IPS-18a (cell line): ENCODE measurements around the gene AURKA.

ENCODE experiments used
- H3K27ac ChIP-seq: one replicate; pipeline ENCODE4 v1.5.1; 2013; ENCODE audit warnings: low read length
- H3K27me3 ChIP-seq: one replicate; pipeline ENCODE4 v1.6.1; 2013; ENCODE audit warnings: mild to moderate bottlenecking, low read length; ENCODE audit not compliant: control insufficient read depth, insufficient read depth
- H3K36me3 ChIP-seq: one replicate; pipeline ENCODE4 v1.6.1; 2013; ENCODE audit warnings: low read depth, low read length; ENCODE audit not compliant: control insufficient read depth
- H3K4me1 ChIP-seq: one replicate; pipeline ENCODE4 v1.6.1; 2013; ENCODE audit warnings: low read depth, low read length; ENCODE audit not compliant: control insufficient read depth
- H3K4me3 ChIP-seq: one replicate; pipeline ENCODE4 v1.5.1; 2013; ENCODE audit warnings: low read length
- H3K9ac ChIP-seq: one replicate; pipeline ENCODE4 v1.6.1; 2013; ENCODE audit warnings: mild to moderate bottlenecking, low read length, moderate library complexity
- H3K9me3 ChIP-seq: one replicate; pipeline ENCODE4 v1.6.1; 2013; ENCODE audit warnings: low read depth, low read length; ENCODE audit not compliant: control insufficient read depth

AURKA gene

DNA sequence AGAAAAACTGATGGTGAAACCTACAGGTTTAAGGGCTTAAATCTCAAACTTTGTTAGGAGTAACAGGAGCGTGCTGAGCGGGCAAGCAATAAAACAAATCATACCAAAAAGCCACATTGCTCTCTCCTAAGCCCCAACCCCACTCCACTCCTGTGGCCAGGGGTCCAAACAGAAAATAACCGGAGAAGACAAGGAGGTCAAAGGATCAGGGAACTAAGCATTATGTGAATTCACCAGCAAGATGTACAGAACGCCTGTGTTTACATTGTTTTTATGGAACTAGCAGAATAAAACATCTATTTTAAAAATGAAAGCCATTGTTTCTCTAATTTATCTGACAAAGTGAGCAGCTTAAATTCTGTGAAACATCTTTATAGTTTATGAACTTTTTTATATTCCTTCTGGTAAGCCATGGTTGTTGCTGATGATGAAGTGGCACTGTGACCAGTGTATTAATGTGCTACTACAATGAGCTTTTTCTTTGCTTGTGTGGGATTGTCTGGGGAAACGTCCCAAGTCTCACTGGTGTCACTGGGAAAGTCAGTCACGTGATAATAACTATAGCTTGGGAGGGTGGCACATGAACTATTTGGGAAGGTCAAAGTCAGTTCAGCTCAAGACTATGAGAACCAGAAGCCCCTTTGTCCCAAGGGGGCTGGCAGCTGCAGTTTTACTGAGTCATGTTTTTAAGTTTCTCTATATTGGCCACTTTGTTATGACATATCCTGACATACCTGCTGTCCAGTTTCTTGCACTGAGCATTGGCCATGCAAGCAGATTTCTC lies 23.5 kb downstream of the AURKA start:
- Histone ChIP-seq H3K9ac (no peak overlapping the region), H3K4me3 (no peak overlapping the region), H3K27me3 (no peaks in the 10 kb centered on the region), H3K36me3 (peaks cover 45% of the 10 kb centered on the region), H3K4me1 (no peaks in the 10 kb centered on the region), H3K27ac (no peak overlapping the region), H3K9me3 (no peaks in the 10 kb centered on the region)

DNA sequence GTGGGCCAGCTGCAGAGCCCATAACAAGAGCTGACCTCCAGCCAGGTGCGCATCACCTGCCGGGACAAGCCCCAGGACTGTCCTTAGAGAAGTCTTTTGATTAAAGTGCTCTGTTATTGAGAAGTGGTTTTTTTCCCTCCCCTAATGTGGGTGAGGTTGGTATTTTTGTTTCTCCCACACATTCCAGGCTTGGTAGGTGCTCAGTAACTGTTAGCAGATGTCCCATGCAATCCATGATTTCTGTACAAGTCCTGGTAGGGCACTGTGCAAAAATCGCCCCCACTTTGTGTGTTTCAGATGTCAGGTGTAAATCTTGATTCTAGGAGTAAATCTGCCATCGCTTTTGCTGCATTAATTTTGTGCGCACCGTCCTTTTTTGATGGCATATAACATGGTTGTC lies 28.5 kb downstream of the AURKA start:
- peaks cover 5% of the 10 kb centered on the region for H3K36me3 ChIP-seq
- no peak overlapping the region for H3K9ac ChIP-seq
- no peaks in the 10 kb centered on the region for H3K9me3 ChIP-seq
- no peak overlapping the region for H3K27ac ChIP-seq
- H3K4me3 ChIP-seq = no peak overlapping the region
- peaks cover 10% of the 10 kb centered on the region for H3K4me1 ChIP-seq
- peaks cover 14% of the 10 kb centered on the region for H3K27me3 ChIP-seq

DNA sequence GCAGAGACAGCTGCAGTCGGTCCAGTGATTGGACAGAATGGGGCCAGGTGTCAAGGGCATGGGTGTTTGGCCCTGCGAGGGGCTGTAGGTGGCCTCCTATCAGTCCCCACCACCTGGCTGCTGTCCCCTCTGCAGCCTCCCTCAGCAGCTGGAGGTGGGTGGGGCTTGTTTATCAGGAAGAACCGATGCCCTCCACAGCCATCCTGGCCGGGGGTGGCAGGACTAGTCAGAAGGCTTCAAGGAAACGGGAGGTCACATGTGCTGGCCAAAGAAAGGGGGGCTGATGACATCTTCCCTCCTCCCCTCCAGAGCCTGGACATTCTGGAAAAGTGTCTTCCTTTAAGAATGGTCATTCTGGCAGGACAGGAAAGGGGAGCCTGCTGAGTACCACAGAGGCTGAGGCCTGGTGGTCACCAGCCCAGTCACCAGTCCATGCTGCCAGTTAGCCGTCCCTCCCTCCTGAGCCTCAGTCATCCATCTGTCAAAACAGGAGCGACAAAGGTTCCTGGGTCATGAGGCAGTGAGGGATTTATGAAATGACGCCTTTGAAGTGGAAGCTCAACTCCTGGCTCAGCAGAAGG lies 29.1 kb downstream of the AURKA start:
- H3K27me3 ChIP-seq = peaks cover 14% of the 10 kb centered on the region
- H3K4me3 ChIP-seq = no peak overlapping the region
- H3K9me3 ChIP-seq = no peaks in the 10 kb centered on the region
- H3K27ac ChIP-seq = no peak overlapping the region
- no peak overlapping the region for H3K9ac ChIP-seq
- peaks cover 16% of the 10 kb centered on the region for H3K4me1 ChIP-seq
- peaks cover 5% of the 10 kb centered on the region for H3K36me3 ChIP-seq

DNA sequence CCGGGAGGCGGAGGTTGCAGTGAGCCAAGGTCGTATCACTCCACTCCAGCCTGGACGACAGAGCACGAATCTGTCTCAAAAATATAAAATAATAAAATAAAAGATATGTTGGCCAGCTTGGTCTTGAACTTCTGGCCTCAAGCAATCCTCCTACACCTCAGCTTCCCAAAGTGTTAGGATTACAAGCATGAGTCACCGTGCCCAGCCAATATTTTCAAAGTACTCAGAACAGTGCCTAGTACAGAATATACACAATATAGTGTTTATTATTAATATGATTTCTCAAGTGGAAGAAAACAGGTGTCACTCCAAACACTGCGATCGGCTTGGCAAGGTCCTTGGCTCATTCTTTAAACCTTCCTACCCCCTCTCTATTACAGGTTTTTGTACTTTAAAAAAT lies 30.1 kb downstream of the AURKA start:
- Histone ChIP-seq H3K36me3 (peaks cover 5% of the 10 kb centered on the region), H3K9ac (no peak overlapping the region), H3K4me3 (no peak overlapping the region), H3K27ac (no peak overlapping the region), H3K27me3 (peaks cover 14% of the 10 kb centered on the region), H3K9me3 (no peaks in the 10 kb centered on the region), H3K4me1 (peaks cover 16% of the 10 kb centered on the region)

DNA sequence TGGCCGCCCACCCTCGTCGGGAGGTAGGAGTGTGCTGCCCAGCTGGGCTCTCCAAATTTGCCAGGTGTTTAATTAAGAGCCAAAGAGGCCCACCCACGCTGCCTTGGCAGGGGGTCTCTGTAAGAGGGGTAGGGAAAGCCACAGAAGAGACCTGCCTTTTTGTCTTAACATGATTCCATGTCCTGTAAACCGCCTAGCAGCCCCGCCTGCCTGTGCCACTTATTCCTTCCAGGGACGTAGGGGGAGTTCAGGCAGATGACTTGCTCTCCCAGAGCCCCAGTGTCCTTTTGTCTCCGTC lies 31.2 kb downstream of the AURKA start:
- peaks cover 14% of the 10 kb centered on the region for H3K27me3 ChIP-seq
- H3K4me3 ChIP-seq = no peak overlapping the region
- peaks cover under 1% of the 10 kb centered on the region for H3K36me3 ChIP-seq
- H3K9me3 ChIP-seq = no peaks in the 10 kb centered on the region
- no peak overlapping the region for H3K27ac ChIP-seq
- H3K9ac ChIP-seq = no peak overlapping the region
- H3K4me1 ChIP-seq = peaks cover 16% of the 10 kb centered on the region

DNA sequence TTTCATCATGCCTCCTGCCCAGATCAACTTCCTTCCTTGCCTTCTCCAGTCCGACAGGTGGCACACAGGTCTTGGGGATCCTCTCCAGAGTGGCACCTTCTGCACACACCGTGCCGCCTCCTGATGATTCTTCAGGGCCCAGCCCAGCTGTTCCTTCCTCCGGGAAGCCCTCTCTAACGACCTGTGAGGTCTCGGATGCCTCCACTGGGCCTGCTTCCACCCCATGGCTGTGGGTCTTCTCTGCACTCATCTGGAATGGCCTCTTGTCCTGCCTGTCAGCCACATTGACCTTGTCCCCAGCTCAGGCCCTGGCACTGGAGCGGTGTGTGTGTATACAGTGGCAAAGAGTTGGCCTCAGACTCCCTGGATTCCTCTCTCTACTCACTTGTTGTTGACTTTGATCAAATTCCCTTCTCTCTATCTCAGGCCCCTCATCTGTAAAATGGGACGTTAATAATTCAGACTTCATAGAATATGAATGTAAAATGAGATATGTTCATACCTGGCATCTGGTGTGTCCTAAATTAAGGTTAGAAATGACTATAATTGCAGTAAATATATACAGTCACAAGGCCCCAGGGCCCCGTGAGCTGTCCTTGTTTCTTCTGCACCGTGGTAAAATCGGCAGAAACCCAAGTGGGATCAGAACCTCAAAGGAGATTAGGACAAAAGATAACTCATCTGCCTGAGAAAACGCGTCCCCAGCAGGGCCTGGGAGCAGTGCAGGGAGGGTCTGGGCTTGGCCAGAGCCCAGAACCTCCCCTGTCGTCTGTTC lies 31.7 kb downstream of the AURKA start:
- H3K27ac ChIP-seq = no peak overlapping the region
- no peak overlapping the region for H3K9ac ChIP-seq
- H3K4me3 ChIP-seq = peak overlapping the region; percentile 75
- peaks cover 14% of the 10 kb centered on the region for H3K27me3 ChIP-seq
- H3K9me3 ChIP-seq = no peaks in the 10 kb centered on the region
- peaks cover 16% of the 10 kb centered on the region for H3K4me1 ChIP-seq
- no peaks in the 10 kb centered on the region for H3K36me3 ChIP-seq

DNA sequence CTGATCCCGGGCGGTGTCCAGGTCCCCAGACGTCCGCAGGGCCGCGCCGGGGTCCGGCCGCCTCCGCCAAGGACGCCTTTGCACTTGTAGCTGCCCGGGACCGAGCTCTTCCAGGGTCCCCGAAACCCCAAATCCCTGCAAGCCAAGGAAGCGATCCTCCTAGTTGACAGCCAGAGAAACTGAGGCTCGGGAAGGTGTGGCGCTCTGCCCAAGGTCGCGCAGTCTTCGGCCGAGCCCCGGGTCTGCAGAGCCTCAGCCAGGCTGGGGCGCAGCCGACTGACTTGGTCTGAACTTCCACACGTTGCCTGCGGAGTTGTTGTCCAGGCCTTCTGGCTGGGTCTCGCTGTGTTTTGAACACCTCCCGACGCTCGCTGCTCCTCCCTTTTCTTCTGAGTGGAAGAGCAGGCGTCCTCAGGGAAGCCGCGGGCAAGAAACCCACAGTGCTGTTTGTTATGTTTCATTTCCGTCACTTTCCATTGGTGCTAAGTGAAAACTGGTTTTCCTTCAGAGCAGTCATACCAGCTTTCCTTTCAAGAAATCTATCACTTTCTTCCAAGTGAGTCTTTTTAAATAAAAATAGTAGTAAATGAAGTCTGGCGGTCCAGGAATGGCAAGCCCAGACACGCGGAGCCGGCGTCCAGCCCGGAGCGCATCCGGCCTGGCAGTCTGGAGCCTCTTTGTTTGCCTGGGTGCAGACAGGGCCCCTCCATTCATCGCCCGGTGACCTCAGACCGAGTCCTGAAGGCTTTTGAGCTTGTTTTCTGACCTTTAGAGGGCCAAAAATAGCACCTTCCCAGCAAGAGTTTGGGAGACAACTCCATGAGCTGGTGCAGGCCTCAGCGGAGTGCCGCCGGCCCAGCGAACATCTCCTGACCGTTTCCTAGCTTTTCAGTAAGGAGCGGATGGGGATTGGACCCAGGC lies 32.5 kb downstream of the AURKA start:
- Histone ChIP-seq H3K9me3 (no peaks in the 10 kb centered on the region), H3K27me3 (peaks cover 14% of the 10 kb centered on the region), H3K27ac (no peak overlapping the region), H3K36me3 (no peaks in the 10 kb centered on the region), H3K4me3 (peak overlapping the region; percentile 75), H3K9ac (peak overlapping the region; percentile 45), H3K4me1 (peaks cover 16% of the 10 kb centered on the region)

DNA sequence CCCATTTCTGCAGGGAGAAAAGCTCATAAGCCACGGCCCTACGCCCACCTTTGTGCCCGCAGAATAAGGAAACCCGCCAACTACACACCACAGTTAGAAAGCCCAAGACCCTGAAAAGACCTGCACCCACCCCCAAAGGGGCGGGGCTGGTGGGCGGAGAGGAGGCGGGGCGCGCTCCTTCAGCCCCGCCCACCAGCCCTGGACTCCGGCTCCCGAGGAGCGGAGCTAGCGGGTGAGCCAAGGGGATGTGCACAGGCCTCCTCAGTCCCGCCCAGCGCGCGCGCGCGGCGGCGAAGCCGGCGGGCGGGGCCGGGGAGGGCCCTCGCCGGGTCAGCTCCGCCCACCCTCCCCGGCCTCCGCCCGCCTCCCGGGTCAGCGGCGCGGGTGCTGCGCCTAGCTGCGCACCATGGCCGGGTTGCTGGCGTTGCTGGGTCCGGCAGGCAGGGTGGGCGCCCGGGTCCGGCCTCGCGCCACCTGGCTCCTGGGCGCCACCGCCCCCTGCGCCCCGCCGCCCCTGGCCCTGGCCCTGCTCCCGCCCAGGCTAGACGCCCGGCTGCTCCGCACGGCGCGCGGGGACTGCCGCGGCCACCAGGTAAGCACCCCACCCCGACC lies 33.3 kb downstream of the AURKA start, which contains the start of gene FAM210B:
Gene FAM210B (plus strand): TSS at position 375 of the 612 bp plus-strand sequence. CDS start 32 bp downstream, at position 407.
- H3K27me3 ChIP-seq = peaks cover 14% of the 10 kb centered on the region
- peaks cover 16% of the 10 kb centered on the region for H3K4me1 ChIP-seq
- no peaks in the 10 kb centered on the region for H3K36me3 ChIP-seq
- no peaks in the 10 kb centered on the region for H3K9me3 ChIP-seq
- no peak within 1 kb of the TSS for H3K27ac ChIP-seq
- H3K4me3 ChIP-seq = peak within 1 kb of the TSS; percentile 75
- H3K9ac ChIP-seq = peak within 1 kb of the TSS; percentile 45

DNA sequence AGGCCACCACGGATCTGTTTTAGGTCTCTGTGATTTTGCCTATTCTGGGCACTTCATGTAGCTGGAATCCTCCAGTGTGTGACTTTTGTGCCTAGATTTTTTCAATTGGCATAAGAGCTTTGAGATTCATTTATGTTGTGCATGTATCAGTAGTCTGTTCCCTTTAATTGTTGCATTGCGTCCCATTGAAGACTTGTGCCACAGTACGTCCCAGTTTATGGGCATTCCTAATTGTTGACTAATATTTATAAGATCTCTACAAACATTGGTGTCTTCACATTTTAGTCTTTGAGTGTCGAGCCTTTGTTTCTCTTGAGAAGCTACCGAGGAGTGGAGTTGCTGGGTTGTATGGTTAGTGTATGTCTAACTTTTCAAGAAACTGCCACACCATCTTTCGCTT lies 33.9 kb downstream of the AURKA start:
- Histone ChIP-seq H3K9me3 (no peaks in the 10 kb centered on the region), H3K27me3 (peaks cover 14% of the 10 kb centered on the region), H3K27ac (no peak overlapping the region), H3K9ac (no peak overlapping the region), H3K4me3 (peak overlapping the region; percentile 46), H3K4me1 (peaks cover 16% of the 10 kb centered on the region), H3K36me3 (no peaks in the 10 kb centered on the region)

DNA sequence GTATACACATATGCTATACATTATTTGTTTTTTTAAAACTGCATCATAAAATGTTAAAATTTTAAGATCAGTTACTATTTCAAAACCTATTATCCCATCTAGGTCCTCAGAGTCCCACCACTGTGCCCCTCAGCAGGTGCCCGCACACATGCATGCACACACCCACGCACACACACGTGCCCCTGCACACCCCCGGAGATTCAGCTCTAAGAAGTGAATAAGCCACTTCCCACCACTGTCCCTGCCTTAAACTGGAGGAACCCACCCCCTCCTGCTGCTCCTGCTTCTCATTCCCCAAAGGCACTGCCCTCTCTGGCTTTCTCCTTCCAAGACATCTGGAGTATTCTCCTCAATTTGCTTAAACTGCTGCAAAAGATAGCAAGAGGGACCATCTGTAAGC lies 38.7 kb downstream of the AURKA start:
- H3K27me3 ChIP-seq = peaks cover 24% of the 10 kb centered on the region
- H3K9ac ChIP-seq = no peak overlapping the region
- peaks cover 10% of the 10 kb centered on the region for H3K4me1 ChIP-seq

More for the DNA sequence above, 38.7 kb downstream of the AURKA start:
- H3K36me3 ChIP-seq = no peaks in the 10 kb centered on the region
- H3K4me3 ChIP-seq = no peak overlapping the region
- H3K27ac ChIP-seq = no peak overlapping the region
- H3K9me3 ChIP-seq = no peaks in the 10 kb centered on the region
